A549 (cell line): Measurements from ENCODE around the gene NCBP2.

Experiments used
- BHLHE40 ChIP-seq: IDR thresholded peaks from 2 replicates; pipeline ENCODE4 v1.6.1; 2012; ENCODE audit warnings: low read depth, low read length, inconsistent platforms
- CTCF ChIP-seq: fragments of >200 bp; sonication (Bioruptor Twin); formaldehyde crosslinking; IDR thresholded peaks from 3 replicates; pipeline ENCODE4 v1.5.1; 2016
- ELK1 ChIP-seq: fragments of 150-350 bp; IDR thresholded peaks from 2 replicates; pipeline ENCODE4 v1.6.1; 2014; ENCODE audit warnings: low read depth, mild to moderate bottlenecking, low read length
- EP300 ChIP-seq, 2 experiments: fragments of >200 bp; sonication (Bioruptor Twin); formaldehyde crosslinking; IDR thresholded peaks; 2 replicates in 1 of 2; 3 replicates in 1 of 2; pipeline ENCODE4 v1.6.1; 2016 to 2017
- HMGXB4 ChIP-seq: fragments of 250-450 bp; sonication (Bioruptor Pico); IDR thresholded peaks from 2 replicates; pipeline ENCODE4 v1.5.0; 2021; ENCODE audit warnings: mild to moderate bottlenecking, moderate library complexity, borderline replicate concordance
- HOXA7 ChIP-seq: fragments of 250-450 bp; sonication (Bioruptor Pico); IDR thresholded peaks from 2 replicates; pipeline ENCODE4 v1.5.0; 2020; ENCODE audit warnings: mild to moderate bottlenecking, moderate library complexity
- MYC ChIP-seq: IDR thresholded peaks from 2 replicates; pipeline ENCODE4 v1.6.1; 2012; ENCODE audit warnings: mild to moderate bottlenecking, inconsistent platforms, low read length, improper control_type of control experiment, borderline replicate concordance
- POLR2A ChIP-seq: IDR thresholded peaks from 2 replicates; pipeline ENCODE4 v1.6.1; 2012; ENCODE audit warnings: mild to moderate bottlenecking, low read length
- RCOR1 ChIP-seq: fragments of 150-350 bp; IDR thresholded peaks from 2 replicates; pipeline ENCODE4 v1.6.1; 2014; ENCODE audit warnings: antibody characterized with exemption, low read length, low read depth
- ZC3H11A ChIP-seq: fragments of 450-650 bp; IDR thresholded peaks from 2 replicates; pipeline ENCODE4 v1.6.1; 2014; ENCODE audit warnings: antibody characterized with exemption, mild to moderate bottlenecking
- TF ChIP-seq, protein P1 (sequence below): fragments of 200-600 bp; sonication (generic); IDR thresholded peaks from 2 replicates; pipeline ENCODE4 v1.6.1; 2016; ENCODE audit warnings: antibody characterized with exemption, mild to moderate bottlenecking, moderate library complexity
- TF ChIP-seq, protein P2 (sequence below): IDR thresholded peaks from 2 replicates; pipeline ENCODE4 v1.6.1; 2012

- no peak for TF ChIP-seq CTCF
- TF ChIP-seq, protein P1, sequence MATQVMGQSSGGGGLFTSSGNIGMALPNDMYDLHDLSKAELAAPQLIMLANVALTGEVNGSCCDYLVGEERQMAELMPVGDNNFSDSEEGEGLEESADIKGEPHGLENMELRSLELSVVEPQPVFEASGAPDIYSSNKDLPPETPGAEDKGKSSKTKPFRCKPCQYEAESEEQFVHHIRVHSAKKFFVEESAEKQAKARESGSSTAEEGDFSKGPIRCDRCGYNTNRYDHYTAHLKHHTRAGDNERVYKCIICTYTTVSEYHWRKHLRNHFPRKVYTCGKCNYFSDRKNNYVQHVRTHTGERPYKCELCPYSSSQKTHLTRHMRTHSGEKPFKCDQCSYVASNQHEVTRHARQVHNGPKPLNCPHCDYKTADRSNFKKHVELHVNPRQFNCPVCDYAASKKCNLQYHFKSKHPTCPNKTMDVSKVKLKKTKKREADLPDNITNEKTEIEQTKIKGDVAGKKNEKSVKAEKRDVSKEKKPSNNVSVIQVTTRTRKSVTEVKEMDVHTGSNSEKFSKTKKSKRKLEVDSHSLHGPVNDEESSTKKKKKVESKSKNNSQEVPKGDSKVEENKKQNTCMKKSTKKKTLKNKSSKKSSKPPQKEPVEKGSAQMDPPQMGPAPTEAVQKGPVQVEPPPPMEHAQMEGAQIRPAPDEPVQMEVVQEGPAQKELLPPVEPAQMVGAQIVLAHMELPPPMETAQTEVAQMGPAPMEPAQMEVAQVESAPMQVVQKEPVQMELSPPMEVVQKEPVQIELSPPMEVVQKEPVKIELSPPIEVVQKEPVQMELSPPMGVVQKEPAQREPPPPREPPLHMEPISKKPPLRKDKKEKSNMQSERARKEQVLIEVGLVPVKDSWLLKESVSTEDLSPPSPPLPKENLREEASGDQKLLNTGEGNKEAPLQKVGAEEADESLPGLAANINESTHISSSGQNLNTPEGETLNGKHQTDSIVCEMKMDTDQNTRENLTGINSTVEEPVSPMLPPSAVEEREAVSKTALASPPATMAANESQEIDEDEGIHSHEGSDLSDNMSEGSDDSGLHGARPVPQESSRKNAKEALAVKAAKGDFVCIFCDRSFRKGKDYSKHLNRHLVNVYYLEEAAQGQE, result no peak
- TF ChIP-seq HOXA7 (CRISPR knock-in tag), result no peak
- no peak for TF ChIP-seq EP300 (IDR thresholded peaks at IDR 0.05)
- no peak for TF ChIP-seq POLR2A
- TF ChIP-seq, protein P2, sequence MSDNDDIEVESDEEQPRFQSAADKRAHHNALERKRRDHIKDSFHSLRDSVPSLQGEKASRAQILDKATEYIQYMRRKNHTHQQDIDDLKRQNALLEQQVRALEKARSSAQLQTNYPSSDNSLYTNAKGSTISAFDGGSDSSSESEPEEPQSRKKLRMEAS, result no peak
- no peak for TF ChIP-seq ZC3H11A
- no peak for TF ChIP-seq ELK1
- TF ChIP-seq MYC, result no peak
- TF ChIP-seq BHLHE40, result no peak
- TF ChIP-seq RCOR1, result no peak
- no peak for TF ChIP-seq HMGXB4 (CRISPR knock-in tag)
Measured at GRCh38 chr3:196965804-196966173, 23.5 kb upstream of the NCBP2 start.
